Sigmoid colon (tissue), 7 donors: Measurements from ENCODE around the gene METAP2. TPM values are rescaled to one million over a fixed set of nuclear protein-coding genes. Genes with fewer than 3 reads are reported as not detected.
"Not testable (repeated sequence)": the region's sequence is repeated elsewhere in the genome, so short reads cannot be mapped to it uniquely, and the experiment has no call there.

Experiments
- DNase-seq: peaks from one replicate; pipeline ENCODE4 v3.0.0-alpha.2; 2019
- H3K27ac ChIP-seq, 4 donors: fragments of 200-600 bp; sonication (generic); one replicate each; pipeline ENCODE4 v1.5.1; 2016 to 2019; ENCODE audit warnings: mild to moderate bottlenecking in 1 of 4
- H3K27me3 ChIP-seq, 3 donors: fragments of 200-600 bp; sonication (generic); one replicate each; pipeline ENCODE4 v1.5.1; 2019; ENCODE audit warnings: mild to moderate bottlenecking in 1 of 3
- H3K36me3 ChIP-seq, 4 donors: fragments of 200-600 bp; sonication (generic); one replicate each; pipeline ENCODE4 v1.5.1; 2016 to 2019
- H3K4me1 ChIP-seq, 4 donors: fragments of 200-600 bp; sonication (generic); one replicate each; pipeline ENCODE4 v1.5.1; 2017 to 2019
- H3K4me3 ChIP-seq, 4 donors: fragments of 200-600 bp; sonication (generic); one replicate each; pipeline ENCODE4 v1.5.1; 2017 to 2019; ENCODE audit warnings: mild to moderate bottlenecking in 2 of 4, moderate library complexity in 1 of 4
- H3K9me3 ChIP-seq, 4 donors: fragments of 200-600 bp in 3 of 4; sonication (generic) in 3 of 4; one replicate each; pipeline versions ENCODE4 v1.5.1 to v1.6.1; 2013 to 2019
- CTCF ChIP-seq, 4 experiments: fragments of 450-650 bp in 3 of 4; fragments of 200-600 bp in 1 of 4; IDR thresholded peaks; one replicate each; pipeline ENCODE4 v1.5.1; 2016 to 2019; ENCODE audit warnings: antibody characterized with exemption in 4 of 4, mild to moderate bottlenecking in 3 of 4, moderate library complexity in 2 of 4
- EP300 ChIP-seq, 4 donors: sonication (generic); formaldehyde crosslinking; IDR thresholded peaks; one replicate each; pipeline ENCODE4 v1.6.1; 2017; ENCODE audit warnings: antibody characterized with exemption in 4 of 4
- POLR2A ChIP-seq, 2 donors: fragments of 450-650 bp; IDR thresholded peaks; one replicate each; pipeline ENCODE4 v1.6.1; 2016; ENCODE audit warnings: antibody characterized with exemption in 2 of 2, mild to moderate bottlenecking in 2 of 2, moderate library complexity in 2 of 2
- POLR2AphosphoS5 ChIP-seq, 4 donors: sonication (generic); formaldehyde crosslinking; IDR thresholded peaks; one replicate each; pipeline ENCODE4 v1.6.1; 2017; ENCODE audit warnings: antibody characterized with exemption in 4 of 4
- WGBS, 2 donors: extraction: QIAGEN DNeasy Blood & Tissue Kit; methylation state at CpG; one replicate each; pipeline ENCODE4 v1.1.7; 2013; 5-methylcytosine and 5-hydroxymethylcytosine counted together
- intact Hi-C: fragments of 100-400 bp; cut with DNase I; formaldehyde crosslinking; loops from one replicate; pipeline ENCODE4 v1.15.1; 2023
- polyA plus RNA-seq, 3 donors: library from polyadenylated mRNA; stranded (reverse); fragments of 200-250 nt; gene quantifications; one replicate each; pipeline ENCODE4 v1.2.3, GENCODE V29; 2013
- total RNA-seq, 4 donors: library from RNA; depleted of rRNA; stranded (reverse); fragments of >200 nt; gene quantifications; one replicate each; pipeline ENCODE4 v1.1.0, GENCODE V29; 2016
- donor health status: healthy with polysubstance abuse.
- donor health status: Bipolar disorder and iron deficiency.
- donor health status: healthy.

METAP2 gene
- total and polyA plus RNA-seq, 7 donors: 45.6 to 152 (median 75.1) TPM

- Histone ChIP-seq H3K27ac (no peak overlapping the region), H3K27me3 (no peaks in the 10 kb centered on the region), H3K4me1 (no peaks in the 10 kb centered on the region), H3K36me3 (no peaks in the 10 kb centered on the region), H3K9me3 (peaks cover 0 to 8% (median 3%) of the 10 kb centered on the region in 4 donors), H3K4me3 (no peak overlapping the region)
- no peak for DNase-seq
- WGBS, 2 donors: 89 to 93% methylated on average over 2 of the region's 2 CpGs
- TF ChIP-seq POLR2A (IDR thresholded peaks at IDR 0.05) (no peak), POLR2AphosphoS5 (IDR thresholded peaks at IDR 0.05) (no peak), EP300 (IDR thresholded peaks at IDR 0.05) (no peak), CTCF (IDR thresholded peaks at IDR 0.05) (no peak)
- intact Hi-C loops: no loop called here
Measured at GRCh38 chr12:95462551-95462950, 11.4 kb upstream of the METAP2 start.

- Histone ChIP-seq H3K36me3 (no peaks in the 10 kb centered on the region), H3K4me3 (no peak overlapping the region), H3K27me3 (no peaks in the 10 kb centered on the region), H3K27ac (no peak overlapping the region), H3K4me1 (no peaks in the 10 kb centered on the region), H3K9me3 (peaks cover 0 to 3% (median 0%) of the 10 kb centered on the region in 4 donors)
- 84 to 88% methylated on average over 4 of the region's 4 CpGs for WGBS, 2 donors
- intact Hi-C loops: no loop called here
- TF ChIP-seq EP300 (IDR thresholded peaks at IDR 0.05): no peak
- no peak for TF ChIP-seq CTCF (IDR thresholded peaks at IDR 0.05)
- TF ChIP-seq POLR2A (IDR thresholded peaks at IDR 0.05): no peak
- no peak for TF ChIP-seq POLR2AphosphoS5 (IDR thresholded peaks at IDR 0.05)
- DNase-seq: no peak
Measured at GRCh38 chr12:95463050-95463449, 10.9 kb upstream of the METAP2 start.

- DNase-seq, intact Hi-C loops, H3K4me1 ChIP-seq, H3K27me3 ChIP-seq, H3K27ac ChIP-seq, H3K4me3 ChIP-seq, H3K9me3 ChIP-seq, H3K36me3 ChIP-seq: not testable (repeated sequence)
- WGBS, 2 donors: 71 to 72% methylated on average over 3 of the region's 4 CpGs
Measured at GRCh38 chr12:95463776-95464175, 10.2 kb upstream of the METAP2 start.

GRCh38 chr12:95465275-95465674, 8.7 kb upstream of the METAP2 start:
- H3K36me3 ChIP-seq: no peaks in the 10 kb centered on the region
- no peak overlapping the region for H3K27ac ChIP-seq
- no peak for TF ChIP-seq POLR2A (IDR thresholded peaks at IDR 0.05)
- no peak for TF ChIP-seq CTCF (IDR thresholded peaks at IDR 0.05)
- no peak for TF ChIP-seq POLR2AphosphoS5 (IDR thresholded peaks at IDR 0.05)
- TF ChIP-seq EP300 (IDR thresholded peaks at IDR 0.05): no peak
- H3K4me3 ChIP-seq: no peak overlapping the region
- no peaks in the 10 kb centered on the region for H3K4me1 ChIP-seq
- no peaks in the 10 kb centered on the region for H3K9me3 ChIP-seq
- no peaks in the 10 kb centered on the region for H3K27me3 ChIP-seq
- intact Hi-C loops: no loop called here
- WGBS, 2 donors: 67 to 68% methylated on average over 2 of the region's 2 CpGs
- no peak for DNase-seq

GRCh38 chr12:95470300-95470699, 3.7 kb upstream of the METAP2 start:
- Histone ChIP-seq H3K27ac (no peak overlapping the region), H3K9me3 (no peaks in the 10 kb centered on the region), H3K4me1 (peaks cover 0 to 15% (median 12%) of the 10 kb centered on the region in 4 donors), H3K4me3 (no peak overlapping the region), H3K36me3 (no peaks in the 10 kb centered on the region), H3K27me3 (no peaks in the 10 kb centered on the region)
- no peak for DNase-seq
- no peak for TF ChIP-seq CTCF (IDR thresholded peaks at IDR 0.05)
- no peak for TF ChIP-seq EP300 (IDR thresholded peaks at IDR 0.05)
- no peak for TF ChIP-seq POLR2A (IDR thresholded peaks at IDR 0.05)
- no peak for TF ChIP-seq POLR2AphosphoS5 (IDR thresholded peaks at IDR 0.05)
- intact Hi-C loops: loop anchor here (5.0 kb wide), 3 partner anchors 73 to 353 kb away; no protein-coding TSS in a partner anchor
- 30 to 79% methylated on average over 1 of the region's 1 CpG for WGBS, 2 donors
